Large intestine (tissue), 3 donors: ENCODE results near the gene TEX52. TPM values are rescaled to one million over a fixed set of nuclear protein-coding genes. Genes with fewer than 3 reads are reported as not detected.
"Not testable (repeated sequence)": the region's sequence is repeated elsewhere in the genome, so short reads cannot be mapped to it uniquely, and the experiment has no call there.

ENCODE experiments used
- DNase-seq, 2 donors: peaks; one replicate each; pipeline versions ENCODE4 v3.0.0 to v3.0.0-alpha.2; 2013
- H3K27ac ChIP-seq: one replicate; pipeline ENCODE4 v1.5.1; 2013; ENCODE audit warnings: low read length
- H3K27me3 ChIP-seq: 2 replicates; pipeline ENCODE4 v1.6.1; 2013; ENCODE audit warnings: low read length; ENCODE audit not compliant: control insufficient read depth, insufficient read depth
- H3K36me3 ChIP-seq: 2 replicates; pipeline ENCODE4 v1.6.1; 2013; ENCODE audit warnings: low read length; ENCODE audit not compliant: control insufficient read depth, insufficient read depth
- H3K4me1 ChIP-seq: one replicate; pipeline ENCODE4 v1.6.1; 2013; ENCODE audit warnings: low read length; ENCODE audit not compliant: control insufficient read depth, insufficient read depth
- H3K4me3 ChIP-seq: one replicate; pipeline ENCODE4 v1.5.1; 2013; ENCODE audit warnings: low read length
- H3K9me3 ChIP-seq: one replicate; pipeline ENCODE4 v1.6.1; 2013; ENCODE audit warnings: mild to moderate bottlenecking, low read depth, low read length, moderate library complexity; ENCODE audit not compliant: control insufficient read depth
- WGBS: methylation state at CpG from one replicate; pipeline ENCODE4 v1.1.5; 2013; ENCODE audit warnings: low lambda C conversion rate; ENCODE audit not compliant: insufficient coverage; 5-methylcytosine and 5-hydroxymethylcytosine counted together
- polyA plus RNA-seq: library from polyadenylated mRNA; unstranded; fragments of 120-200 nt; gene quantifications from one replicate; pipeline ENCODE4 v1.2.1, GENCODE V29; 2013

The TEX52 gene
- polyA plus RNA-seq, 1 donor = 2.8 TPM

DNA sequence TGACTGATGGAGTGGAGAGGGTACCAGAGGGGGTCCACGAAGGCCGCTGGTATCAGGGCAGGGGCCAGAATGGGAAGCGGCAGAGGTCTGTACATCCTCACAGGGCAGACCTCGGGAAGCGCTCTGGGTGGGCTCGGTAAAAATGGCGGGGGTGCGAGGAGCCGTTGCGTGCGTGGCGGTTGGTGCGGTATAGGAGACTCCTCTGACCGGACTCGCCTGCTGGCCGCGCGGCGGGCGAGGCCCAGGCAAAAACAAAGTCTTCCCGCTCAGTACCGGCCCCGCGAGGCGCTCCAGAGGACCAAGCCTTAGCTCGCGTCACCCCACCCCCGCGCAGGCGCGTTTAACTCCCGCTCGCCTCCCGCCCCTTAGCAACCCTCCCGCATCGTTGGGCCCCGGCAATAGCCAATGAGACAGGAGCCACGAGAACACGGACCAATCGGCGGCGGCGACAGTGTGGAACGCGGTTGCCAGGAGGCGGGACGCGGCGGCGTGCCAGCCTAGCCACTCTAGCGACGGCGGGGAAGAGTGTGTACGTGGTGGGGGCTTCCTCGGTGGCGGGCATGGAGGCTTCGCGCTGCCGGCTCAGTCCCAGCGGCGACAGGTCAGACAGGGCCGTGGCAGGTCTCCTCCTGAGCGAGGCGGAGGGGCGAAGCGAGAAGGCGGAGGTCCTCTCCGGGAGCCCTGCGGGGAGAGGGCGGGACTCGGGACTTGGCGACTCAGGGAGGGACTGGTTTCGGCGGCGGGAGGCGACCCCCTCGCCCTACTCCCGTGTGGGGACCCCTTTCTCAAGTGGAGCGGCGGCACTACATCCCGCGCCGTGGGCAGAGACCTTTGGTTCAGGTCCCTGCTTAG is 33.8 kb upstream of the TEX52 start, which contains the start of gene TULP3:
Gene TULP3, plus strand, starts transcription at position 504 of the 852 bp plus-strand sequence. Its CDS starts 57 bp downstream, at position 561.
- no CpG with 5 or more reads among the region's 83 CpGs for WGBS
- Histone ChIP-seq H3K27me3 (no peaks in the 10 kb centered on the region), H3K9me3 (no peaks in the 10 kb centered on the region), H3K27ac (peak within 1 kb of the TSS; percentile 72), H3K4me3 (peak within 1 kb of the TSS; percentile 80), H3K36me3 (peaks cover 20% of the 10 kb centered on the region), H3K4me1 (no peaks in the 10 kb centered on the region)
- peak; percentile 97 for DNase-seq

DNA sequence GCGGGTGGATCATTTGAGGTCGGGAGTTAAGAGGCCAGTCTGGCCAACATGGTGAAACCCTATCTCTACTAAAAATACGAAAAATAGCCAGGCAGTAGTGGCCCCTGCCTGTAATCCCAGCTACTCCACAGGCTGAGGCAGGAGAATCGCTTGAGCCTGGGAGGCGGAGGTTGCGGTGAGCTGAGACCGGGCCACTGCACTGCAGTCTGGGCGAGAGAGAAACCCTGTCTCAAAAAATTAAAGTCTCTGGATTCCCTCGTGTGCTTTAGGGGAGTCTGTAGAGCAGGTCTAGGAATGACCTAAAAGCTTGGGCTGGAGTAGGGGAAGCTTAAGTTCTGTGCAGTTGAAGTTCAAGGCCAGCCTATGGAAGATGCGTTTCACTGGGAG is 33.2 kb upstream of the TEX52 start:
- Histone ChIP-seq H3K4me3 (peak overlapping the region; percentile 80), H3K27ac (peak overlapping the region; percentile 55), H3K27me3 (no peaks in the 10 kb centered on the region), H3K4me1 (no peaks in the 10 kb centered on the region), H3K36me3 (peaks cover 23% of the 10 kb centered on the region), H3K9me3 (no peaks in the 10 kb centered on the region)
- WGBS = no CpG with 5 or more reads among the region's 10 CpGs
- DNase-seq = no peak

DNA sequence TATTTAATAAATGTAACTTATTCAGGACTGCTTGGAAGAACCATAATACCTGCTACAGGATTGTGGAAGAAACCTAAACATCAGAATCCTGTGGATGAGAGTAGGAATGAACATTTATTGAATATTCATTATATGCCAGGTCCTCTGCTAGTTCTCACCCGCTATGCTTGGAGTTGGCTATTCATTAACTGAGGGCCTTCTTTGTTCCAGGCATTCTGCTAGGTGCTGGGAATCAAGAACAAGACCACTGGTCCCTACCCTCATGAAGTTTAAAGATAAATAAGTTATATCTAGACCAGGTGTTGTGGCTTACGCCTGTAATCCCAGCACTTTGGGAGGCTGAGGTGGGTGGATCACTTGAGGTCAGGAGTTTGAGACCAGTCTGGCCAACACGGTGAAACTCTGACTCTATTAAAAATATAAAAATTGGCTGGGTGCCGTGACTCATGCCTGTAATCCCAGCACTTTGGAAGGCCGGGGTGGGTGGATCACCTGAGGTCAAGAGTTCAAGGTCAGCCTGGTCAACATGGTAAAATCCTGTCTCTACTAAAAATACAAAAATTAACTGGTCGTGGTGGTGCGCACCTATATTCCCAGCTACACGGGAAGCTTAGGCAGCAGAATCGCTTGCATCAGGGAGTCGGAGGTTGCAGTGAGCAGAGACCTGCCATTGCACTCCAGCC is 30.1 kb upstream of the TEX52 start:
- Histone ChIP-seq H3K4me1 (no peaks in the 10 kb centered on the region), H3K27me3 (no peaks in the 10 kb centered on the region), H3K36me3 (peaks cover 23% of the 10 kb centered on the region), H3K4me3 (no peak overlapping the region), H3K27ac (no peak overlapping the region), H3K9me3 (no peaks in the 10 kb centered on the region)
- no peak for DNase-seq
- no CpG with 5 or more reads among the region's 10 CpGs for WGBS

DNA sequence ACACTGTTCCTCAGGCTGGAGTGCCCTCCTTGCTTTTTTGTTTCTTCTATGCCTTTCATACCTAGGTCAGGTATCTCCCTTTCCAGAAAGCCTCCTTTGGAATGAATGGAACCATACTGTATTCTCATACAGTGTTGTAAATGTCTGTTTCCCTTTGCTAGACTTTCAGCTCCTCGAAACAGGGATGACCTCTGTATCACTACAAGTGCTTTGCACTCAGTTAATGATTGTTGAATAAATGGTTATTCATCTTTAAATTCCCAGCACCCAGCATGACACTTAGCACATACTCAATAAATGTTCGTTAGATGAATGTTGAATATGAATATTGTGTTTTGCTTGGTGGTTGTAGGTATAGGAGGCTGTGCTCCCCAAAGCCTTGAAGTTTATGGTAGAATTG is 28.0 kb upstream of the TEX52 start:
- WGBS = no CpG with 5 or more reads among the region's 2 CpGs
- no peak overlapping the region for H3K4me3 ChIP-seq
- DNase-seq = no peak
- no peak overlapping the region for H3K27ac ChIP-seq
- no peaks in the 10 kb centered on the region for H3K4me1 ChIP-seq
- H3K36me3 ChIP-seq = peaks cover 23% of the 10 kb centered on the region
- H3K27me3 ChIP-seq = no peaks in the 10 kb centered on the region
- no peaks in the 10 kb centered on the region for H3K9me3 ChIP-seq

DNA sequence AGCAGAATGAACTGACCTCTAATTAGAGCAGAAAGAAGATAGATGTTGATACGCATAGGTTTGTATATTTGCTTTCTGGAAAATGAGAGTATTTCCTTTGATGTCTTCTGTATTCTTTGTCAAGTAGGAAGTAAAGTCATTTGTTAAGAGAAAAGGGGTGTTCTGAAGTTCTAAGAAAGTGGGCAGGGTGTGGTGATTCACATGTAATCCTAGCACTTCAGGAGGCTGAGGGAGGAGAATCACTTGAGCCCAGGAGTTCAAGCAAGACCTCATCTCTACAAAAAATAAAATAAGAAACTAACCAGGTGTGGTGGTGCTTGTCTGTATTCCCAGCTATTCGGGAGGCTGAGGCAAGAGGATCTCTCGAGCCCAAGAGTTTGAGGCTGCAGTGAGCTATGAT is 23.0 kb upstream of the TEX52 start:
- Histone ChIP-seq H3K36me3 (peaks cover 4% of the 10 kb centered on the region), H3K4me3 (no peak overlapping the region), H3K27ac (no peak overlapping the region), H3K9me3 (no peaks in the 10 kb centered on the region), H3K4me1 (peaks cover 14% of the 10 kb centered on the region), H3K27me3 (no peaks in the 10 kb centered on the region)
- DNase-seq = no peak
- no CpG with 5 or more reads among the region's 3 CpGs for WGBS

DNA sequence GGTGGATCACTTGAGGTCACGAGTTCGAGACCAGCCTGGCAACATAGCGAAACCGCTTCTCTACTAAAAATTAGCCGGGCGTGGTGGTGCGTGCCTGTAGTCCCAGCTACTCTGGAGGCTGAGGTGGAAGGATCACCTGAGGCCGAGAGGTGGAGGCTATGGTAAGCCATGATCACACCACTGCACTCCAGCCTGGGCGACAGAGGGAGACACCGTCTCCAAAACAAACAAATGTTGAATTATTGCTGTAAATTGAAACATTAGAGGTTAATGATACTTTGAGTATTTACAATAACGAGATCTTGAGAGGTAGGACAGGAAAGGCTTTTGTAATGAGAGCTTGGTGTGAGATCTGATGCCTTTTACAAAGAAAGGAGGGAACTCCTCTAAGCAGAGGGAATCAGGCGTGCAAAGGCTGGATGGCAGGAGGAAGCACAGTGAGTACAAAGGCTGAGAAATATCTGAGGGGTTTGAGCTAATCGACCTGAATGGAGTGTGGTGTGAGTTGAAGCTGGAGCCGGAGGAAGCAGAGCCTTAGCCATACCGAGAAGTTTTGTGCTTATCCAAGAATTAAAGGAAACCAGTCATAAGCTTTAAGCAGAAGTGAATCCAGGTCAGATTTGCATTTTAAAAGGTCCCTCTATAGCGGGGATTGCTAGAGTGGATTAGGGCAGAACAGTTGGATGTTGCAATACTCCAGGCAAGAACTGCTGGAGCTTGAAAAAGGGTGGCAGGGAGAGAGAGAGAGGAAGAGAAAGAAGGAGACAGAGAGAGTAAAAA is 21.3 kb upstream of the TEX52 start:
- Histone ChIP-seq H3K9me3 (no peaks in the 10 kb centered on the region), H3K4me1 (peaks cover 14% of the 10 kb centered on the region), H3K27me3 (no peaks in the 10 kb centered on the region), H3K4me3 (peak overlapping the region; percentile 79), H3K36me3 (peaks cover 4% of the 10 kb centered on the region), H3K27ac (peak overlapping the region; percentile 90)
- peak in 1 of 2 donors; percentile 54 for DNase-seq
- 28% methylated on average over 3 of the region's 16 CpGs for whole genome bisulfite sequencing

DNA sequence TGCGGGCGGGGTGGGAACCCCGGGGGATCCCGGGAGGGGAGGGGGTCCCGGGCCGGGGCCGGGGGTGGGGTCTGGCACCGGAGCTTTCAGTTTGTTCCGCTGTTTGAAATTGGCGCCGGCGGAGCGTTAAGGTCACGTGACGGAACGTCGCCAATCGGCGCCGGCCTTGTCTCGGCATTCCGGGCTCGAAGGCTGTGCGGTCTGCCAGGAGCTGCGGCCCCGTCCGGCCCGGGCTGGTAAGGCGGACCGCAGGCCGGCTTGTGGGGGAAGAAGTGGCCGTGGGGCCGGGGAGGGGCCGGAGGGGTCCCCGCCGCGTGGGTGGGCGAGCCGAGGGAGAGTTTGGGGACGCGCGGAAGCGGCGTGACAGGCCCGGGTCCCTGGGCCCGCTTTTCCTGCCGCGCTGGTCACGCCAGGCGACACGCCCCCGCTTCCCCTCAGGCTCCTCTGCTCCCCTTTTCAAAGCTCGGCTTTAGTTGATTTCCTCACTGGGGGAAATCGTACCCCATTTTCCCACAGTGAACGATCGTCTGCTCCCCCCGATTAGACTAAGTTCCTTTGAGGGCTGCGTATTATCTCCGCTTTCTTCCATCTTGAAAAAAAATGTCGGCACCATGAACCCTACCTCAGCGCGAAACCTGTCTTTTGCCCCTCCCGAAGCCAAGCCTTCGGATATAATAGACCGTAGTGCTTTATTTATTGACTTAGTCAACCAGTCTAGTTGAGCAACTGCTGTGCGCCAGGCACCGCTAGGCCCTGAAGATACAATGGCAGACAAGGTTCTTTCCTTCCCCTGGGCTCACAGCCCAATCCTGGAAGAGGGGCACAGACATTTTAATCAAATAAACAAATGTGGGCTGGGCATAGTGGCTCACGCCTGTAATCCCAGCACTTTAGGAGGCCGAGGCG is 20.5 kb upstream of the TEX52 start, which contains the start of the genes FOXM1 and RHNO1:
Gene FOXM1, minus strand, starts transcription at position 128 of the 906 bp plus-strand sequence. CDS start 2,696 bp downstream, outside the sequence.
Gene RHNO1, plus strand, starts transcription at position 177 of the 906 bp plus-strand sequence. CDS start 8,144 bp downstream, outside the sequence.
- DNase-seq = peak; percentile 87 to 90
- Histone ChIP-seq H3K4me3 (peak within 1 kb of the TSS; percentile 79), H3K27me3 (no peaks in the 10 kb centered on the region), H3K27ac (peak within 1 kb of the TSS; percentile 90), H3K4me1 (peaks cover 14% of the 10 kb centered on the region), H3K36me3 (peaks cover 4% of the 10 kb centered on the region), H3K9me3 (no peaks in the 10 kb centered on the region)
- WGBS = no CpG with 5 or more reads among the region's 70 CpGs

DNA sequence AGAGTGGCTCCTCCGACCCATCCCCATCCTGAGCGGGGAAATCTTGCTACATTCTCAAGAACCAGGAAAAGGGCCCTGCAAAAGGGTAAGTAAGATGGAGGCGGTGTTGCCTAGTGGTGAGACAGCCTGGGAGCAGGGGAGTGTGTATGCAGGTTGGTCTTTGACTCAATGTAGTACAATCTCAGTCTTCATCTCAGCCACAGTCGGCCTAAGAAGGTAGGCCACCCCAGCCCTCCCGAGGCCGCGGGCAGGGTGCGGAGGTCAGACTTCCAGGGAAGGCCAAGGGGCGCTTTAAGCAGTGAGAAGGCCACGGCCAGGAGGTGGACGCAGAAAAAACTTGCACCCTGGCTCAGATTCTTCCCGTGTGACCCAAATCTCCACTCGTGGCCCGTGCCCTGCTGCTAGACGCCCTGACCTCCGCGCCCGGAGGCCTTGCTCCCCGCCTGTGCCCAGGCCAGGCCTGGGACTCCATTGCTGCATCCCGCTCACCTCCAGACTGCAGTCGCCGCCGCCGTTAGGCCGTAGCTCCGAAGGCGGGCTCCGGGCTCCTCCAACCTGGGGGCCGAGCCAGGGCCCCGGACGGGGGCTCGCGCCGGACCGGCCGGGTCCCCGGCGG is 19.7 kb upstream of the TEX52 start:
- no CpG with 5 or more reads among the region's 38 CpGs for WGBS
- Histone ChIP-seq H3K27ac (no peak overlapping the region), H3K36me3 (peaks cover 8% of the 10 kb centered on the region), H3K9me3 (no peaks in the 10 kb centered on the region), H3K4me1 (peaks cover 14% of the 10 kb centered on the region), H3K27me3 (no peaks in the 10 kb centered on the region), H3K4me3 (peak overlapping the region; percentile 60)
- peak in 1 of 2 donors; percentile 49 for DNase-seq

DNA sequence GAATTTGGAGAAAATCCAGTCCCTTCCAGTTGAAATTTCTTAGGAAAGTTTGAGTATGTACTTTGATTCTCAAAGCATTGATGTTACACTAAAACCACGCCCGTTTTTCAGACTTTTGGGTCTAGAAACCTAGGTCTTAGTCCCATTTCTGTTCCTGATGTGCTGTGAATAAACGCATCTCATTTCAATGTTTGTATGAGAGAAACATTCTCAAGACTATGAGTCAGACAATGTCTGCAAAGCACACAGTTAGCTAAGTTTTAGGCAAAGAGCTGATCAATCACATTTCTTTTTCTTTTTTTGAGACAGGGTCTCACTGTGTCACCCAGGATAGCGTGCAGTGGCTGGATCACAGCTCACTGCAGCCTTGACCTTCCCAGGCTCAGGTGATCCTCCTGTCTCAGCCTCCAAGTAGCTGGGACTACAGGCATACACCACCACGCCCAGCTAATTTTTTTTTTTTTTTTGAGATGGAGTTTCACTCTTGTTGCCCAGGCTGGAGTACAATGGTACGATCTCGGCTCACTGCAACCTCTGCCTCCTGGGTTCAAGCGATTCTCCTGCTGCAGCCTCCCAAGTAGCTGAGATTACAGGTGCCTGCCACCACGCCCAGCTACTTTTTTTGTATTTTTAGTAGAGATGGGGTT is 12.3 kb upstream of the TEX52 start:
- 80% methylated on average over 2 of the region's 9 CpGs for WGBS

More for the DNA sequence above, 12.3 kb upstream of the TEX52 start:
- peaks cover 25% of the 10 kb centered on the region for H3K36me3 ChIP-seq
- not testable (repeated sequence) for DNase-seq, H3K9me3 ChIP-seq, H3K4me3 ChIP-seq, H3K27ac ChIP-seq, H3K27me3 ChIP-seq, H3K4me1 ChIP-seq
